ENCODE data around the gene FARP2. TPM values are rescaled to one million over a fixed set of nuclear protein-coding genes. Genes with fewer than 3 reads are reported as not detected.

The FARP2 gene
- total and polyA plus RNA-seq, 2 of the 4 experiments (the other 2 are of a cell fraction) = 17.1 to 30.8 TPM

DNA sequence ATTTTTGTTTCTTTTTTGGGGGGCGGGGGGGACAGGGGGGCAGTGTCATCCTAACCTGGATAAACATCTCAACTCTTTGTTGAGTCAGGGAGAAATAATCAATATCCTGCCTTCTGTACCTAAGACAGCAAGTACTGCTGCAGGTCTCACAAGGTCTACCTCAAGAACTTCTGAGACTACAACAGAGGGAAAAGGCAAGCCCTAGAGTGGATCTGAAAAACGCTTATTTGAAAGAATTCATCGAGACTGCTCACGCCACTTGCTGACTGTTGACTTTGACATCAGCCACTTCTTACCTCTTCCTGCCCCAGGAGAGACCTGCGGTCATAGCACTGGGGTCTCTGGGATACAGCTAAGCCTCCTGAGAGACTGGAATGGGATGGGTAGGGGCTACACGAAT, 49.0 kb upstream of the FARP2 start:
- H3K27ac ChIP-seq (ENCODE audit: insufficient read depth, low read length) = no peak overlapping the region
- H3K18ac ChIP-seq (ENCODE audit: low read depth, low read length) = no peak overlapping the region
- H4K8ac ChIP-seq (ENCODE audit: low read depth in 2 of 2, low read length in 2 of 2) = no peak overlapping the region
- H2BK15ac ChIP-seq (ENCODE audit: low read depth, low read length) = no peak overlapping the region
- H4K91ac ChIP-seq (ENCODE audit: insufficient read depth, low read depth, low read length) = no peak overlapping the region
- H2BK20ac ChIP-seq (ENCODE audit: low read depth, low read length) = no peak overlapping the region
- no peak overlapping the region for H3K9ac ChIP-seq (ENCODE audit: low read depth, low read length)
- intact Hi-C loops (cut with micrococcal nuclease) = no loop called here
- BruUV-seq (replicated peaks) = no TSS peak
- no peak overlapping the region for H3K23ac ChIP-seq (ENCODE audit: low read depth, low read length)
- H3K36me3 ChIP-seq (ENCODE audit: control insufficient read depth, insufficient read depth, low read length) = peaks cover 5% of the 10 kb centered on the region; the same call in 1 of the 2 replicates
- in situ Hi-C loops (cut with MboI; ENCODE audit: low sequenced_read_pairs) = no loop called here
- H2AK5ac ChIP-seq (ENCODE audit: low read depth, low read length) = no peak overlapping the region
- H2BK5ac ChIP-seq (ENCODE audit: low read depth, low read length, poor library complexity, severe bottlenecking) = no peak overlapping the region
- H2AFZ ChIP-seq (replicated peaks; ENCODE audit: low read length, poor library complexity) = no peak overlapping the region
- H4K20me1 ChIP-seq (ENCODE audit: insufficient read depth, low read length) = peaks cover 80% of the 10 kb centered on the region
- H3K79me1 ChIP-seq (ENCODE audit: low read depth in 1 of 2, low read length in 2 of 2) = peaks cover 15 to 81% of the 10 kb centered on the region in 2 experiments; a peak in 3 of 4 replicates
- H3K14ac ChIP-seq (replicated peaks; ENCODE audit: low read depth, low read length) = no peak overlapping the region
- no peaks in the 10 kb centered on the region for H3K27me3 ChIP-seq (ENCODE audit: control insufficient read depth, insufficient read depth, low read length)
- no CpG with 5 or more reads among the region's 6 CpGs for WGBS, 2 experiments (ENCODE audit: extremely low coverage in 2 of 2, insufficient read length in 1 of 2)
- TF ChIP-seq RCOR1 (IDR thresholded peaks at IDR 0.05; ENCODE audit: insufficient replicate concordance, low read length) (no peak), BHLHE40 (IDR thresholded peaks at IDR 0.05; ENCODE audit: low read depth, low read length) (no peak), CEBPB (IDR thresholded peaks at IDR 0.05; ENCODE audit: low read depth, low read length) (no peak), ELK1 (IDR thresholded peaks at IDR 0.05; ENCODE audit: borderline replicate concordance, low read depth, low read length) (no peak)
- peaks cover 44% of the 10 kb centered on the region for H3K9me1 ChIP-seq (ENCODE audit: insufficient read depth, low read length)
- H2AK9ac ChIP-seq (replicated peaks; ENCODE audit: low read depth, low read length, poor library complexity) = no peak overlapping the region
- no peaks in the 10 kb centered on the region for H3K9me3 ChIP-seq (ENCODE audit: control insufficient read depth, insufficient read depth, low read length)
- H3K4me2 ChIP-seq (ENCODE audit: low read depth, low read length) = no peak overlapping the region
- 0 out of 2 replicates have a peak, but pooled peaks cover 7% of the 10 kb centered on the region for H3K4me1 ChIP-seq (ENCODE audit: control insufficient read depth, insufficient read depth, low read length)
- no peak overlapping the region for H3K4ac ChIP-seq (ENCODE audit: low read depth, low read length)
- ATAC-seq (ENCODE audit: low read depth) (no peak), DNase-seq (no peak)
- H3K4me3 ChIP-seq (ENCODE audit: insufficient read depth, low read depth, low read length) = no peak overlapping the region
- no peak overlapping the region for H3K56ac ChIP-seq (ENCODE audit: extremely low read depth, insufficient read depth, low read length)
- ChIA-PET CTCF (no interaction called here), POLR2A (ENCODE audit: unreplicated experiment) (no interaction called here)
- dilution Hi-C loops (cut with HindIII; ENCODE audit: low sequenced_read_pairs, unreplicated experiment) = no loop called here
- no peak overlapping the region for H2BK120ac ChIP-seq (ENCODE audit: low read depth, low read length)
- no peak overlapping the region for H4K5ac ChIP-seq (ENCODE audit: low read depth, low read length)

Measured in IMR-90 (cell line).